ENCODE measurements around the gene FNIP1.

Gene FNIP1

GRCh38 chr5:131671409-131671808, 125.4 kb downstream of the FNIP1 start:
- Histone ChIP-seq H3K9ac (ENCODE audit: low read depth, low read length, poor library complexity, severe bottlenecking) (no peak overlapping the region), H3K4me3 (ENCODE audit: low read length, poor library complexity, severe bottlenecking) (no peak overlapping the region), H3K36me3 (ENCODE audit: insufficient read depth, low read length) (peaks cover 24% of the 10 kb centered on the region; the same call in 1 of the 2 replicates), H3K79me2 (ENCODE audit: insufficient read depth, low read length) (no peaks in the 10 kb centered on the region), H3K9me2 (replicated peaks; ENCODE audit: low read depth, low read length) (no peaks in the 10 kb centered on the region), H3K4me2 (ENCODE audit: low read depth, low read length, poor library complexity, severe bottlenecking) (no peak overlapping the region), H3K27me3 (ENCODE audit: insufficient read depth, low read length, poor library complexity, severe bottlenecking) (no peaks in the 10 kb centered on the region), H2AFZ (ENCODE audit: low read length) (no peak overlapping the region), H3K4me1 (ENCODE audit: insufficient read depth, low read length, poor library complexity, severe bottlenecking) (no peaks in the 10 kb centered on the region), H4K20me1 (ENCODE audit: insufficient read depth, low read length, poor library complexity, severe bottlenecking) (no peaks in the 10 kb centered on the region), H3F3A (ENCODE audit: low read depth) (no peaks in the 10 kb centered on the region), H3K9me3 (ENCODE audit: insufficient read depth, low read depth, low read length) (no peaks in the 10 kb centered on the region)
- no peak for TF ChIP-seq EZH2phosphoT487 (IDR thresholded peaks at IDR 0.05; ENCODE audit: borderline replicate concordance)
- no peak for TF ChIP-seq CTCF (conservative IDR thresholded peaks at IDR 0.05; ENCODE audit: low read length)

GRCh38 chr5:131664929-131665328, 131.9 kb downstream of the FNIP1 start:
- Histone ChIP-seq H3K9me2 (replicated peaks; ENCODE audit: low read depth, low read length) (no peaks in the 10 kb centered on the region), H3K4me3 (ENCODE audit: low read length, poor library complexity, severe bottlenecking) (no peak overlapping the region), H3K27me3 (ENCODE audit: insufficient read depth, low read length, poor library complexity, severe bottlenecking) (no peaks in the 10 kb centered on the region), H3K4me2 (ENCODE audit: low read depth, low read length, poor library complexity, severe bottlenecking) (no peak overlapping the region), H3K36me3 (ENCODE audit: insufficient read depth, low read length) (peaks cover 22% of the 10 kb centered on the region; the same call in 1 of the 2 replicates), H3K79me2 (ENCODE audit: insufficient read depth, low read length) (no peaks in the 10 kb centered on the region), H3K9ac (ENCODE audit: low read depth, low read length, poor library complexity, severe bottlenecking) (no peak overlapping the region), H2AFZ (ENCODE audit: low read length) (no peak overlapping the region), H4K20me1 (ENCODE audit: insufficient read depth, low read length, poor library complexity, severe bottlenecking) (no peaks in the 10 kb centered on the region), H3K9me3 (ENCODE audit: insufficient read depth, low read depth, low read length) (no peaks in the 10 kb centered on the region), H3K4me1 (ENCODE audit: insufficient read depth, low read length, poor library complexity, severe bottlenecking) (no peaks in the 10 kb centered on the region), H3F3A (ENCODE audit: low read depth) (no peaks in the 10 kb centered on the region)
- TF ChIP-seq EZH2phosphoT487 (IDR thresholded peaks at IDR 0.05; ENCODE audit: borderline replicate concordance) (no peak), CTCF (conservative IDR thresholded peaks at IDR 0.05; ENCODE audit: low read length) (no peak)

- no peaks in the 10 kb centered on the region for H3K79me2 ChIP-seq (ENCODE audit: insufficient read depth, low read length)
- peaks cover 19% of the 10 kb centered on the region; the same call in 1 of the 2 replicates for H3K36me3 ChIP-seq (ENCODE audit: insufficient read depth, low read length)
- no peaks in the 10 kb centered on the region for H3F3A ChIP-seq (ENCODE audit: low read depth)
- no peaks in the 10 kb centered on the region for H4K20me1 ChIP-seq (ENCODE audit: insufficient read depth, low read length, poor library complexity, severe bottlenecking)
- no peak overlapping the region for H2AFZ ChIP-seq (ENCODE audit: low read length)
- H3K27me3 ChIP-seq (ENCODE audit: insufficient read depth, low read length, poor library complexity, severe bottlenecking), result no peaks in the 10 kb centered on the region
- TF ChIP-seq CTCF (conservative IDR thresholded peaks at IDR 0.05; ENCODE audit: low read length) (no peak), EZH2phosphoT487 (IDR thresholded peaks at IDR 0.05; ENCODE audit: borderline replicate concordance) (no peak)
- H3K9me2 ChIP-seq (replicated peaks; ENCODE audit: low read depth, low read length), result no peaks in the 10 kb centered on the region
- no peak overlapping the region for H3K4me3 ChIP-seq (ENCODE audit: low read length, poor library complexity, severe bottlenecking)
- H3K4me1 ChIP-seq (ENCODE audit: insufficient read depth, low read length, poor library complexity, severe bottlenecking), result no peaks in the 10 kb centered on the region
- H3K9me3 ChIP-seq (ENCODE audit: insufficient read depth, low read depth, low read length), result no peaks in the 10 kb centered on the region
- no peak overlapping the region for H3K9ac ChIP-seq (ENCODE audit: low read depth, low read length, poor library complexity, severe bottlenecking)
- H3K4me2 ChIP-seq (ENCODE audit: low read depth, low read length, poor library complexity, severe bottlenecking), result no peak overlapping the region
Measured at GRCh38 chr5:131661933-131662332, 134.9 kb downstream of the FNIP1 start.

All from Loucy (cell line).